Heart left ventricle (tissue), 16 donors: ENCODE data around the gene SF3B2. TPM values are rescaled to one million over a fixed set of nuclear protein-coding genes. Genes with fewer than 3 reads are reported as not detected.

Experiments
- ATAC-seq, 4 donors: fragments of 200-7000 bp; cut with Tn5 transposase; one replicate each; pipeline ENCODE4 v1.9.1; 2020 to 2022; ENCODE audit warnings: moderate library complexity in 4 of 4, mild to moderate bottlenecking in 3 of 4, moderate number of reproducible peaks in 1 of 4
- DNase-seq, 5 donors: peaks; one replicate each; pipeline ENCODE4 v3.0.0-alpha.2; 2020
- H3K27ac ChIP-seq, 12 donors: fragments of 200-600 bp; sonication (generic) in 4 of 12; one replicate each; pipeline versions ENCODE4 v1.5.0 to v1.8.0; 2016 to 2022; ENCODE audit warnings: mild to moderate bottlenecking in 2 of 12
- H3K27me3 ChIP-seq, 9 donors: fragments of 200-600 bp; sonication (generic) in 2 of 9; one replicate each; pipeline versions ENCODE4 v1.5.1 to v1.8.0; 2016 to 2022; ENCODE audit warnings: mild to moderate bottlenecking in 3 of 9
- H3K36me3 ChIP-seq, 9 donors: fragments of 200-600 bp; sonication (generic) in 2 of 9; one replicate each; pipeline versions ENCODE4 v1.5.0 to v1.8.0; 2018 to 2022; ENCODE audit warnings: mild to moderate bottlenecking in 2 of 9
- H3K4me1 ChIP-seq, 12 donors: fragments of 200-600 bp; sonication (generic) in 4 of 12; one replicate each; pipeline versions ENCODE4 v1.5.0 to v1.8.0; 2016 to 2022; ENCODE audit warnings: mild to moderate bottlenecking in 3 of 12
- H3K4me3 ChIP-seq, 12 donors: fragments of 200-600 bp; sonication (generic) in 4 of 12; one replicate each; pipeline versions ENCODE4 v1.5.0 to v1.8.0; 2017 to 2022; ENCODE audit warnings: mild to moderate bottlenecking in 9 of 12, moderate library complexity in 4 of 12
- H3K9me3 ChIP-seq, 12 donors: fragments of 200-600 bp; sonication (generic) in 4 of 12; one replicate each; pipeline versions ENCODE4 v1.5.0 to v1.8.0; 2016 to 2022; ENCODE audit warnings: mild to moderate bottlenecking in 1 of 12
- POLR2A ChIP-seq, 2 donors: fragments of 450-650 bp; IDR thresholded peaks; one replicate each; pipeline ENCODE4 v1.6.1; 2017; ENCODE audit warnings: antibody characterized with exemption in 2 of 2, mild to moderate bottlenecking in 2 of 2, moderate library complexity in 2 of 2
- WGBS, 4 donors: extraction: QIAGEN DNeasy Blood & Tissue Kit in 2 of 4; methylation state at CpG; one replicate each; pipeline versions ENCODE4 v1.1.5 to v1.1.7; 2013 to 2018; 5-methylcytosine and 5-hydroxymethylcytosine counted together
- intact Hi-C, 10 donors: fragments of 100-400 bp; cut with DNase I; formaldehyde crosslinking; loops; one replicate each; pipeline versions ENCODE4 v1.11.1 to v1.14.2; 2022
- polyA plus RNA-seq, 2 donors: library from polyadenylated mRNA; stranded (reverse); fragments of 200-250 nt; gene quantifications; one replicate each; pipeline ENCODE4 v1.2.3, GENCODE V29; 2013
- total RNA-seq, 9 donors: library from RNA; depleted of rRNA in 2 of 9; stranded (reverse); fragments of >200 nt in 2 of 9; fragmentation: NEBNext Ultra II Directional in 3 of 9; extraction: Animal tissue kit (Norgen Biotek cat#: 25700) in 3 of 9; gene quantifications; one replicate each; pipeline versions ENCODE4 v1.1.0 to v1.2.4, GENCODE V29; 2016 to 2023
- TF ChIP-seq, protein P1 (sequence below), 12 donors: fragments of 200-600 bp; sonication (generic) in 4 of 12; IDR thresholded peaks; one replicate each; pipeline versions ENCODE4 v1.5.0 to v1.8.0; 2018 to 2022; ENCODE audit warnings: antibody characterized with exemption in 12 of 12, mild to moderate bottlenecking in 5 of 12
- donor health status: ischemic (EF 13 %, LVEDD 7.1; RV severe dilation, severe dysfunction).
- donor health status: healthy with polysubstance abuse.
- donor health status: DM: no; HTN: yes; CAD: no.
- donor health status: DM: no; HTN: no; CAD: no.
- donor health status: ischemic (EF 25% LVEDD 6.9; RV normal size, moderate dysfunction).
- donor health status: ischemic (EF 25% LVEDD 5.7; RV mildly dilated, moderate dysfunction).
- donor health status: healthy.
- donor health status: DM: yes; HTN: yes; CAD: no.
- donor health status: ischemic (EF 35%, LVEDD 5.7; RV mildly dilated, moderate dysfunction).
- donor health status: nonischemic (EF 11% LVEDD 7.7; RV severe dilation, severe dysfunction).
- donor health status: DM: yes; HTN: yes; CAD: no.
- donor health status: PGD.
- donor health status: ischemic (EF 29% LVEDD 5.4; RV normal size, mild dysfunction).
- donor health status: nonischemic (EF 23%, LVEDD 6.1; RV moderate dilation, normal function).

SF3B2 gene
- total and polyA plus RNA-seq, 11 donors, result 43.5 to 106 (median 79.6) TPM

DNA sequence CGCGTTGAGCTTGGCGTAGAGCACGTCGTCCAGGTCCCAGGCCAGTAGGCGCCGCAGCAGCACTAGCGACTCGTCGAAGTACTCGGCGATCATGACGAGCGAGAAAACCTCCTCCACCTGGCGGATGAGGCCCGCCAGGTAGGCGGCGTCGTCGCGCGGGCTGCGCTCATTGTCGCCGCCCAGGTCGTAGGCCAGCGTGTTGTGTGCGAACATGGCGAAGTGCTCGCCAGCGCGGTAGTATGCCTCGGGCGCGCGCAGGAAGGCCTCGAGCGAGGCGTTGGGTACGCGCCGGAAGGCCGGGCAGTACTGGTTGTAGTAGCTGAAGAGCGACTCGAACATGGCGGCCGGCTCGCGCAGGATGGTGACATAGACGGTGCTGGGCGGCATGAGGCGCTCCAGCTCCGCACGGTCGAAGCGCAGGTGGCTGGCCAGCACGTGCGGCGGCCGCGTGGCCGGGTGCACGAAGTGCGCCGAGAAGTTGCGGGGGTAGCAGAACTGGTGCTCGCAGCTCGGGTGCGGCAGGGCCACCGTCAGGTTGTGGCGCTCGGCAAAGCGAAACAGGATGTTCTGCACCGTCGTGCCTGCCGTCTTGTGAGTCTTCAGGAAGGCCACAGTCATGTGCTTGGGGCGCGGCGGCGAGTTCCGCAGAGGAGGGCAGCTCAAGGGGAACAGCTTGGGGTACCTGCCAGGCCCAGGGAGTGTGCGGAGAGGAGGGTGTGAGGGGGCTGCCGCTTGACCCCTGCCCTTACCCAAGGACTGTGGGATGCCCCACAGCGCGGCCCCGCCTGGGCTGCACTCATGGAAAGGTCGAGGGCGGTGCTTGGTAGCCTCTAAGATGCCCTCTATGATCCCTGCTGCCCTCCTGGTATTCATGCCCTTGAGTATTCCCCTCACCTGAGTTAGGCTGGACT is 8.9 kb upstream of the SF3B2 start:
- DNase-seq, result no peak
- no peak for TF ChIP-seq POLR2A (IDR thresholded peaks at IDR 0.05)
- TF ChIP-seq, protein P1, sequence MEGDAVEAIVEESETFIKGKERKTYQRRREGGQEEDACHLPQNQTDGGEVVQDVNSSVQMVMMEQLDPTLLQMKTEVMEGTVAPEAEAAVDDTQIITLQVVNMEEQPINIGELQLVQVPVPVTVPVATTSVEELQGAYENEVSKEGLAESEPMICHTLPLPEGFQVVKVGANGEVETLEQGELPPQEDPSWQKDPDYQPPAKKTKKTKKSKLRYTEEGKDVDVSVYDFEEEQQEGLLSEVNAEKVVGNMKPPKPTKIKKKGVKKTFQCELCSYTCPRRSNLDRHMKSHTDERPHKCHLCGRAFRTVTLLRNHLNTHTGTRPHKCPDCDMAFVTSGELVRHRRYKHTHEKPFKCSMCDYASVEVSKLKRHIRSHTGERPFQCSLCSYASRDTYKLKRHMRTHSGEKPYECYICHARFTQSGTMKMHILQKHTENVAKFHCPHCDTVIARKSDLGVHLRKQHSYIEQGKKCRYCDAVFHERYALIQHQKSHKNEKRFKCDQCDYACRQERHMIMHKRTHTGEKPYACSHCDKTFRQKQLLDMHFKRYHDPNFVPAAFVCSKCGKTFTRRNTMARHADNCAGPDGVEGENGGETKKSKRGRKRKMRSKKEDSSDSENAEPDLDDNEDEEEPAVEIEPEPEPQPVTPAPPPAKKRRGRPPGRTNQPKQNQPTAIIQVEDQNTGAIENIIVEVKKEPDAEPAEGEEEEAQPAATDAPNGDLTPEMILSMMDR (IDR thresholded peaks at IDR 0.05), result no peak
- Histone ChIP-seq H3K4me1 (peaks cover 0 to 20% (median 4%) of the 10 kb centered on the region in 12 donors), H3K9me3 (no peaks in the 10 kb centered on the region), H3K36me3 (no peaks in the 10 kb centered on the region), H3K27me3 (peaks cover 0 to 11% (median 0%) of the 10 kb centered on the region in 9 donors), H3K4me3 (no peak overlapping the region), H3K27ac (no peak overlapping the region)
- intact Hi-C loops, result no loop called here
- WGBS, 4 donors, result 96 to 97% (median 97%) methylated on average over 88 of the region's 88 CpGs
- ATAC-seq, result no peak

DNA sequence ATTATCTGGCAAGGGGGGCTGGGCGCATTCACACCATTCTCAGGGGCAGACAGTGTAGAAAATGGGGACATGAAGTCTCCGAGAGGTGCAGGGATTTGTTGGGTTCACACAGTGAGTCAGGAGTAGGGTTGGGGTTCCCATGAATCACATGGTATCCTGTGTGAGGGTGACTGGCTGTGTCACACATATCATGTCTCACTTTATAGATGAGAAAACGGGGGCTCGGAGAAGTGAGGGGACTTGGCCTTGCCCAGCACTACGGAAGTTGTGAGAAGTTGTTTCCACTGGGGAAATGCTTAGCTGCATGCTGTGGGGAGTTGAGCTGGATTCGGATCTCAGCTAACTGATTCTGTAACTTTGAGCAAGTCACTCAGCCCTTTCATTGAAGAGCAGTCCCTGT is 7.4 kb upstream of the SF3B2 start:
- DNase-seq, result no peak
- H3K4me3 ChIP-seq, result no peak overlapping the region
- H3K27ac ChIP-seq, result no peak overlapping the region
- no peaks in the 10 kb centered on the region for H3K9me3 ChIP-seq
- WGBS, 4 donors, result 59 to 72% (median 62%) methylated on average over 6 of the region's 6 CpGs
- H3K36me3 ChIP-seq, result no peaks in the 10 kb centered on the region
- peaks cover 0 to 20% (median 5%) of the 10 kb centered on the region in 9 donors for H3K27me3 ChIP-seq
- TF ChIP-seq, protein P1 (IDR thresholded peaks at IDR 0.05), result no peak
- TF ChIP-seq POLR2A (IDR thresholded peaks at IDR 0.05), result no peak
- peaks cover 0 to 28% (median 5%) of the 10 kb centered on the region in 12 donors for H3K4me1 ChIP-seq
- no peak for ATAC-seq
- intact Hi-C loops, result no loop called here

DNA sequence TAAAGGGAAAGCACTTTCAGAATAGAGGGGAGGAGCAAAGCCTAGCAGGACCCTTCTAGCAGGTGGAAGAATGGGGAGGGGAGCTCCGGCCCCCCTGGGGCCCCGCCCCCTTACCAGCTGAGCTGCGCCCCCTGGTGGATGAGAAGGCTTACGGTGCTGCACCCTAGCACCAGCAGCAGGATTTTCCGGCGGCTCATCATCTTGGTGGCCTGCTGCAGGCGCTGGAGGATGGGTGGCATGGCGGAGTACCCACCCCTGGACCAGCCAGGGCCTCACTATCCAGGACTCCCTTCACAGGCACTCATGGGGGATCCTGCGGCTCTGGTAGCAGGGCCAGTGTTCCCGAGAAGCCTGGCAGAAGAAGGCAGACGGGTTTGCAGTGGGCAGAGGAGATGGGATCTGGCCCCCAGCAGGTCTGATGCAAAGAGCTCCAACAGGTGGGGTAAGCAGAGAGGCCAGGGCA is 7.0 kb upstream of the SF3B2 start:
- peak; percentile 45 to 75 (median 66) for ATAC-seq
- WGBS, 4 donors, result 5 to 19% (median 15%) methylated on average over 4 to 11 of the region's 11 CpGs

DNA sequence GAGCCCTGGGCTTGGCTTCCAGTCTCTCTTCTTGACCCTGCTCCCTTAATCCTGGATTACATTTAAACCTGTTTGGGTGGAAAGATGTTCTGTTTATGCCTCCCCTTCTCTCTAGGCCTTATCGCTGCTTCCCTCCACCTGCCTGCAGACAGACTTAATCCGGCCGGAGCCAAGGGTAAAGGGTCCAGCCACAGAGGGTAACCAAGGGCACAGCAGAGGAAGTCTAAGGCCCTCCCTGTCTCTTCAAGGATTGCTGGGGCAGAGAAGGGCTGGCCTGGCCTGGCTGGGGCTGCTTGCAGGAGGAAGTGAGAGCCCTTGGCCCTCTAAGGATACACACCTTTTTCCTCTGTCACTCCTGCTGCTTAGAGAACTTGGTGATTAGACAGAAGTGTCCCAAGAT is 5.3 kb upstream of the SF3B2 start:
- Histone ChIP-seq H3K4me3 (no peak overlapping the region), H3K27me3 (peaks cover 0 to 20% (median 5%) of the 10 kb centered on the region in 9 donors), H3K36me3 (no peaks in the 10 kb centered on the region), H3K4me1 (peaks cover 0 to 37% (median 12%) of the 10 kb centered on the region in 12 donors), H3K27ac (peak overlapping the region in 3 of 12 donors; percentile 29 to 66 (median 43)), H3K9me3 (no peaks in the 10 kb centered on the region)
- intact Hi-C loops, result no loop called here
- TF ChIP-seq POLR2A (IDR thresholded peaks at IDR 0.05), result no peak
- TF ChIP-seq, protein P1 (IDR thresholded peaks at IDR 0.05), result no peak
- 86 to 97% (median 93%) methylated on average over 3 of the region's 3 CpGs for WGBS, 4 donors
- DNase-seq (no peak), ATAC-seq (no peak)

More for the DNA sequence above, 7.0 kb upstream of the SF3B2 start:
- no peaks in the 10 kb centered on the region for H3K9me3 ChIP-seq
- no peak overlapping the region for H3K4me3 ChIP-seq
- peaks cover 0 to 20% (median 5%) of the 10 kb centered on the region in 9 donors for H3K27me3 ChIP-seq
- TF ChIP-seq POLR2A (IDR thresholded peaks at IDR 0.05), result no peak
- TF ChIP-seq, protein P1 (IDR thresholded peaks at IDR 0.05), result peak; percentile 76 to 95 (median 92)
- no peak overlapping the region for H3K27ac ChIP-seq
- peak; percentile 63 to 88 (median 75) for DNase-seq
- intact Hi-C loops, result no loop called here
- H3K36me3 ChIP-seq, result no peaks in the 10 kb centered on the region
- peaks cover 0 to 28% (median 5%) of the 10 kb centered on the region in 12 donors for H3K4me1 ChIP-seq
